Memory B cell (primary cell): ENCODE results near the gene BTBD9.

Experiments used
- ATAC-seq: fragments of 150-1000 bp; cut with Tn5 transposase; 2 replicates; pipeline ENCODE4 v1.10.0; 2021; ENCODE audit warnings: low read depth, mild to moderate bottlenecking, moderate library complexity
- DNase-seq, 2 donors: peaks; one replicate each; pipeline ENCODE4 v3.0.0; 2022; ENCODE audit warnings: low spot score in 2 of 2
- H3K27ac Mint-ChIP-seq: one replicate; pipeline ENCODE4 v1.8.0; 2022; ENCODE audit warnings: mild to moderate bottlenecking, moderate library complexity, mixed read lengths
- H3K27me3 Mint-ChIP-seq: one replicate; pipeline ENCODE4 v1.8.0; 2022; ENCODE audit warnings: mixed read lengths
- H3K36me3 Mint-ChIP-seq: one replicate; pipeline ENCODE4 v1.8.0; 2022; ENCODE audit warnings: mild to moderate bottlenecking, mixed read lengths
- H3K4me1 Mint-ChIP-seq: one replicate; pipeline ENCODE4 v1.8.0; 2022; ENCODE audit warnings: mixed read lengths
- H3K4me3 Mint-ChIP-seq: one replicate; pipeline ENCODE4 v1.8.0; 2022; ENCODE audit warnings: mild to moderate bottlenecking, moderate library complexity, mixed read lengths
- H3K9me3 Mint-ChIP-seq: one replicate; pipeline ENCODE4 v1.8.0; 2022; ENCODE audit warnings: mixed read lengths

The BTBD9 gene

DNA sequence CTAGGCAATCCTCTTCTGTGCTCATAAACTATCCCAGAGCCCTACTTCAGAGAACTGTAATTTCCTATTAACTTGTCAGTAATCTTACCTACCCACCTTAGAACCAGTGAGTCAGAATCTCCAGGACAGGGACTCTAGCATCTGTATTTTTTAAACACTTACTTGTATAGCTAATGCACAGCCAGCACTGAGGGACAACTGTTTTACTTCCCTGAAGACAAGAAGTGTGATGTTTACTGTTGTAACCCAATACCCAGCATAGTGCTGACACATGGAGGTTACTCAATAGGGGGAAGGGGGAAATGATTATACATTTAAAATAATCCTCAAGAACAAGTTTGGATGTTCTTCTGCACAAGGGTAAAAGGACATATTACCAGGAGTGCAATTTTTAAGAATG lies 130.8 kb downstream of the BTBD9 start:
- H3K27ac Mint-ChIP-seq: no peak overlapping the region
- DNase-seq (no peak), ATAC-seq (no peak)
- no peaks in the 10 kb centered on the region for H3K27me3 Mint-ChIP-seq
- H3K4me3 Mint-ChIP-seq: no peak overlapping the region
- no peaks in the 10 kb centered on the region for H3K9me3 Mint-ChIP-seq
- peaks cover 5% of the 10 kb centered on the region for H3K36me3 Mint-ChIP-seq
- peaks cover 6% of the 10 kb centered on the region for H3K4me1 Mint-ChIP-seq

DNA sequence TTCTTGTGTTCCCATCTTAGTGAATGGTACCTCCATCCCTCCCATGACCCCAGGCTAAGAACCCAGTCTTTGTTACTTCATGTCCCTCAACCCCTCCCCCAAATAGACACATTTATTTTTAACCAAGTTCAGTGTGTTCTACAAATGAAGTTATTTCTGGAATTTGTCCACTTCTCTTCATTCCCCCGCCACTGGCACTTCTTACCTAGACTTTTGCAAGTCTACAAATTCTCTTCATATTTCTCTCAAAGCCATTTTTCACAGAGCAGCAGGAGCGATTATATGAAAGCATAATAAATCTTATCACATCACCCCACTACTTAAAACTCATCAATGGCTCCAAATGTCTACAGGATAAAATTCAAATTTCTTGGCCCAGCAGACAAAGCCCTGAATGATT lies 131.4 kb downstream of the BTBD9 start:
- ATAC-seq (no peak), DNase-seq (no peak)
- no peaks in the 10 kb centered on the region for H3K27me3 Mint-ChIP-seq
- H3K4me1 Mint-ChIP-seq: peaks cover 6% of the 10 kb centered on the region
- no peaks in the 10 kb centered on the region for H3K9me3 Mint-ChIP-seq
- H3K27ac Mint-ChIP-seq: no peak overlapping the region
- H3K4me3 Mint-ChIP-seq: no peak overlapping the region
- peaks cover 4% of the 10 kb centered on the region for H3K36me3 Mint-ChIP-seq

DNA sequence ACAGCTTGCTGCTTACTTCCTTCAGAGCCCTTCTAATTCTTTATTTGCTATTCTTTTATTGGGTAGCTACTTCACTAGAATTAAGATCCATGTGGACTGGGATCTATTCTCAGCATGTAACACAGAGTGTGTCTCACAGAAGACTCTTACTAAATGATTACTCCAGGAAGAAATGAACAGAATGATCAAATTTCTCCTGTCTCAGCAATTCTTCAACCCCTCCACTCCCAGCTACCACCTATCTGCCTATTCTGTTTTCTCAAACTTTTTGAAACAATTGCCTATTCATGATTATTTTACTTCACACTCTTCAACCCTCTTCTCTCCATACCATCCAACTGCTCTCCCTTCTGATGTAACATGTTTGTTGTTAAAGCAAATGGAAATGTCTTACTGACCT lies 132.6 kb downstream of the BTBD9 start:
- Mint-ChIP-seq H3K4me1 (peaks cover 6% of the 10 kb centered on the region), H3K27ac (no peak overlapping the region), H3K36me3 (peaks cover 4% of the 10 kb centered on the region), H3K27me3 (no peaks in the 10 kb centered on the region), H3K9me3 (no peaks in the 10 kb centered on the region), H3K4me3 (no peak overlapping the region)
- no peak for DNase-seq
- ATAC-seq: no peak

DNA sequence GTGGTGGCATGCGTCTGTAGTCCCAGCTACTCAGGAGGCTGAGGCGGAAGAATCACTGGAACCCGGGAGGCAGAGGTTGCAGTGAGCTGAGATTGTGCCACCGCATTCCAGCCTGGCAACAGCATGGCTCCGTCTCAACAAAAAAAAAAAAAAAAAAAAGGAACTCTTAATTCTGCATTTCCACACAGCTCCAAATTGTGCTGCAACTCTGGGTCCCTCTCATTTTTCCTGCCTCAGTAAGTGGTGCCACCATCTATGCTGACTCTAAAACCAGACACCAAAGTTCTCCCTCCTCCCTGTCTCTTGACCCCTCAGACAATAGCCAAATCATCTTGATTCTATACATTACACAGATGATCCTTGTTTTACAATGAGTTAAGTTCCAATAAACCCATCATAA lies 133.9 kb downstream of the BTBD9 start:
- no peak overlapping the region for H3K27ac Mint-ChIP-seq
- peaks cover 4% of the 10 kb centered on the region for H3K36me3 Mint-ChIP-seq
- no peak for ATAC-seq
- H3K4me1 Mint-ChIP-seq: peaks cover 4% of the 10 kb centered on the region
- no peak overlapping the region for H3K4me3 Mint-ChIP-seq
- no peaks in the 10 kb centered on the region for H3K27me3 Mint-ChIP-seq
- no peaks in the 10 kb centered on the region for H3K9me3 Mint-ChIP-seq
- no peak for DNase-seq

DNA sequence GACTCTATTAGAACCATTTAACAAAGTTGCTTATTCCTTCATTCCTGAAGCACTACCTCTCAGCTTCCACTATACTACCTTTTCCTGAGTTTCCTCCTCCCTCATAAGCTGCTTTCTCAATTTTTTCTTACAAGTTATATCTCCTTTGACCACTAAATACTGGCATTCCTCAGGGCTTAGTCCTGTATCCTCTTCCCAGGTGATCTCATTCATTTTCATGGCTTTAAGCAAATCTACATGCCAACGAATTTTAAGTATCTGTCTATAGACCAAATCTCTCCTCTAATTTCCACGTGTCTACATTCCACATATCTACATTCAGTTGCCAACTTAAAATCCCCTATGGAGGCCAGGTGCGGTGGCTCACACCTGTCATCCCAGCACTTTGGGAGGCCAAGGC lies 134.7 kb downstream of the BTBD9 start:
- DNase-seq: no peak
- H3K27me3 Mint-ChIP-seq: no peaks in the 10 kb centered on the region
- no peak for ATAC-seq
- H3K4me1 Mint-ChIP-seq: peaks cover 2% of the 10 kb centered on the region
- no peak overlapping the region for H3K27ac Mint-ChIP-seq
- H3K9me3 Mint-ChIP-seq: no peaks in the 10 kb centered on the region
- no peak overlapping the region for H3K4me3 Mint-ChIP-seq
- peaks cover 1% of the 10 kb centered on the region for H3K36me3 Mint-ChIP-seq

DNA sequence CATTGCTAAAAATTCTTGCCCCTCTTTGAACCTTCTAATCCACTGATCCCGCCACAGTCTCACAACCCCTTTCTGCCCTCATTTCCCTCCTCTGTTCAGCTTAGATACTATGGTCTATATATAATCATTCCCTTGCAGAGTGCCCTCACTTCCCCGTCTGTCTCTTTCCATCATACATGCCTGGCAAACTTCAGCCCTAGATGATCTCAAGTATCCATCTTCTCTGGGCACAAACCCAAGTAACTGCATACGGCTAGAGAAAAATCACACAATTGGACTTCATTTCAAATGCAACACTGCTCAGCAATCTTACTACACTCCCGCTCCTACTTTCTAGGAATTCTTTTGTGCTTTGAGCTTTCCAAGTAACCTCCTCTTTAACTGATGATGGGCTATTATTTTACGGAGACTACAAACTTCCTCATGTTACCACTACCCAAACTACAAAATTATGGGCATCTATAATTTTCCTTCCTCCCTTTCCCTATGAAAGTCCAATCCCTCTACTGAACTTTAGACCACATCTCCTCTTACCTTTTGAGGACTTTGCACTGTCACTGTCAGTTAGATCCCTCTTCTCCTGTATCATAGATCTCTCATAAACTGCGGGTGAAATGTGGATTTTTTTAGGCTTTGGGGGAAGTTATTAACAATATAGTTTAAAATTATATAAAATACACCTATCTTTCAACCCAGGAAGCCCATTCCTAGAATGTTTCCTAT lies 135.6 kb downstream of the BTBD9 start:
- Mint-ChIP-seq H3K36me3 (no peaks in the 10 kb centered on the region), H3K4me3 (no peak overlapping the region), H3K4me1 (no peaks in the 10 kb centered on the region), H3K9me3 (no peaks in the 10 kb centered on the region), H3K27ac (no peak overlapping the region), H3K27me3 (no peaks in the 10 kb centered on the region)
- ATAC-seq (no peak), DNase-seq (no peak)

DNA sequence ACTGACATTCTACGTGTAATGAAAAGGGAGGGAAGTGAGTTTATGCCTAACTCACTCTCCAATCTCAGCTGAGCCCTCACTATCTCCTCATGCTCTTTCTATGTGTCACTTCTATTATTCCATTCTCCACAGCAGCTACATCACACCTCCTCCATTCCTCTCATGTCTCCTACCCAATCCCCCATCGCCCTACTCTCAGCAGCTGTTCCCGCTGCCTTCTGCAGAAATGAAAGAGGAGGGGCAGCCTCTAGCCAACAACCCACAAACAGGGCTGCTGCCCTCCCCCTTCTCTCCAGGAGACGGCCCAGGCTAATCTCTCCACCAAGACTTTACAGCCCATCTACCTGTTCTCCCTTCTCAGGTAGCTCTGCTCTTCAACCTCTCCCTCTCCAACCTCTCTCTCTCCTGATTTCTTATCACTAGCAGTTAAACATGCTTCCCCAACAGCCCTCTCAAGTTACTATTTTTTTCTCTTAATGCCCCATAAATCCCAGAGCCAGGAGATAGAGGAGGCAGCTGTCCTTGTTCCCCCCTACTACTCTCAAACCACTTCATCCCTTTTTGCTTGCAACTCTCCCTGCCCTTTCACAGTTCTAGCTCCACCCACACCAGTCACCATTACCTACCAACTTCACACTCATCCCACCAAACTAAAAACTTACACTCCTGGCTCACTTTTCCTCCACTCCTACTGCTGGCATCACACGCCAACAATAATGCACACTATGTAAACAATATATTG lies 136.5 kb downstream of the BTBD9 start:
- no peak overlapping the region for H3K27ac Mint-ChIP-seq
- no peaks in the 10 kb centered on the region for H3K4me1 Mint-ChIP-seq
- DNase-seq (no peak), ATAC-seq (no peak)
- no peaks in the 10 kb centered on the region for H3K9me3 Mint-ChIP-seq
- no peaks in the 10 kb centered on the region for H3K27me3 Mint-ChIP-seq
- no peaks in the 10 kb centered on the region for H3K36me3 Mint-ChIP-seq
- H3K4me3 Mint-ChIP-seq: no peak overlapping the region

DNA sequence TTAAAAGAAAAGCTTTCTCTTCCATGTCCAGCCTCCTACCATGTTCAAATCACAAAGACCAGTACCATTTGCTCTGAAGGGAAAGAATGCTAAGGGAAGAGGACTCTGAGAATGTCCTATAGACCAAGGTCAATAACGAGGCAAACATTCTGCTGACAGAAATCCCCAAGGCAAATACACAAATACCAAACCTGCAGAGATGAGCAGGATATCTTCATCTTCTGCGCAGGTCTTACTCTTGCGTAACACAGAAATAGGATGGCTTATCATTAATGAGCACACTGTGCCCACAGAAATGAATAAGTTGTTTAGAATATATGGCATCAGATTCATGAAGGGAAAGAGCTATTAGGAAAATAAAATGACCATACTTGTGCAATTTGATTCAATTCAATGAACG lies 137.3 kb downstream of the BTBD9 start:
- no peaks in the 10 kb centered on the region for H3K27me3 Mint-ChIP-seq
- ATAC-seq (no peak), DNase-seq (no peak)
- H3K36me3 Mint-ChIP-seq: no peaks in the 10 kb centered on the region
- no peak overlapping the region for H3K4me3 Mint-ChIP-seq
- no peaks in the 10 kb centered on the region for H3K4me1 Mint-ChIP-seq
- no peaks in the 10 kb centered on the region for H3K9me3 Mint-ChIP-seq
- no peak overlapping the region for H3K27ac Mint-ChIP-seq

DNA sequence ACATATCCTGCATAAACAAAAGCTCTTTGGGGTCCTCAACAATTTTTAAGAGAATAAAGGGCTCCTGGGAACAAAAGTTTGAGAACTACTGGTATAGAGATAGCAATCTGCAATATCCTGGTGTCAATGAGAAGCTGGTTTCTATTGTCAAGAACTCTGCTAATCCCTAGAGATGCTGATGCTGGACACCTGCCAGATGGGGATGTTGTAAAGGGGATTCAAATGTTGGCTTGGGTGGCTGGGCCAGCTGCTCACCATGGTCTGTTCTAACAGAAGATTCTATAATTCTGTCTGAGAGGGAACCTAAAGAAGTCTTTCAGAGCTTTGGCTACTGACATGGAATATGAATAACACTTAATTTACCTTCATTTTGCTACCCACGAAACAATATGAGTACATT lies 137.8 kb downstream of the BTBD9 start:
- H3K9me3 Mint-ChIP-seq: no peaks in the 10 kb centered on the region
- H3K36me3 Mint-ChIP-seq: no peaks in the 10 kb centered on the region
- no peak overlapping the region for H3K27ac Mint-ChIP-seq
- no peaks in the 10 kb centered on the region for H3K27me3 Mint-ChIP-seq
- no peaks in the 10 kb centered on the region for H3K4me1 Mint-ChIP-seq
- H3K4me3 Mint-ChIP-seq: no peak overlapping the region
- DNase-seq (no peak), ATAC-seq (no peak)

DNA sequence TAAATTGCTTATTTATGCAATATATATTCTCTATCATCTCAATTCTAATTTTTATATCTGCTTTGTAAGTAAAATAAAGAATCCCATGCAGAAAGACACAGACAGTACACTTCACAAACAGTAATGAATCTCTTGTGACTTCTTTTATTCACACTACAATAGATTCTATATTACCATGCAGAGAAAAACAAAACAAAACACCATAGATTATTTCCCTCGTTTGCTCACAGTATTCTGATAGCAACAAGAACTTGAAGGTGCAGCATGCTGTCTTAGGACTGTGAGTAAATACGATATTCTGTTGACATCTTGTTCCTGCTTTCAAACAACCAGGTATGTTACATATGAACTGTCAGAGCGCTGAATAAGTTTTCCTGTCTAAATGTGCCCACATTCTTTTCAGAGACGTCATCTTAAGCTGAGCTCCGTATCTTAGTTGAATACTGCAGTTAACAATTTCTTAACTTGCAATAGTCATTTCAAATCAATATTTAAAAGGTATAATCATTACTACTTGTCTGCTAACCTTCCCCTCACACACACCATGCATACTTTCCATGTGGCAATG lies 140.1 kb downstream of the BTBD9 start:
- no peak overlapping the region for H3K27ac Mint-ChIP-seq

DNA sequence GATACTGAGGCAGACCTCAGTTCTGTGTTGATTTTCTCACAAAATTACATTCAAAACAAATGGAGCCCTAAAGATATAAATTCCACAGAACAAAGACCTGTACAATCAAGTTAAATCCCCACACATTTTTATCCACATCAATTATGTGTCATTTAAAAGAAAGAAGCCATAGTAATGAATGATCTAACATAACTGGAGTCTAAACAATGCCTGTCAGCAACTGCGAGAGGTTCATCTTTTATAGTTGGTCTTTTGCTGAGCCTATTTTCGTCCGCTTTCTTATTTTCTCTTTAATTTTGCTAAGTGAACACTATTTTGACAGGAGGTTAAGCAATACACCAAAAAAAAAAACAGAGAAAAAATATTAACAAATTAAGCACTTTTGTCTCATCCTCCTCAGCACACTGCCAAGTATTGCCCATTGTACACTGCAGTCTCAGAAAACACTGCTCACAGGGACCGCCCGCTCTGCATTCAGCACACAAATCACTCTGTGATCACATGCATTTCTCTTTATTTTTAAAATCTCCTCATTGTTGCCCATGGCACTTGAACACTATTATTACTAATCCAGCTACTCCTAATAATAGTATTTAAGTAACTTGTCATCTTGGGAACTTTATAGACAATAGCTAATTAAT lies 140.8 kb downstream of the BTBD9 start:
- no peaks in the 10 kb centered on the region for H3K27me3 Mint-ChIP-seq
- DNase-seq (no peak), ATAC-seq (no peak)
- peaks cover 8% of the 10 kb centered on the region for H3K4me1 Mint-ChIP-seq
- H3K27ac Mint-ChIP-seq: no peak overlapping the region
- H3K36me3 Mint-ChIP-seq: no peaks in the 10 kb centered on the region
- no peaks in the 10 kb centered on the region for H3K9me3 Mint-ChIP-seq
- H3K4me3 Mint-ChIP-seq: no peak overlapping the region

More for the DNA sequence above, 140.1 kb downstream of the BTBD9 start:
- no peak overlapping the region for H3K4me3 Mint-ChIP-seq
- no peaks in the 10 kb centered on the region for H3K27me3 Mint-ChIP-seq
- H3K36me3 Mint-ChIP-seq: no peaks in the 10 kb centered on the region
- H3K4me1 Mint-ChIP-seq: peaks cover 8% of the 10 kb centered on the region
- ATAC-seq (no peak), DNase-seq (no peak)
- H3K9me3 Mint-ChIP-seq: no peaks in the 10 kb centered on the region

DNA sequence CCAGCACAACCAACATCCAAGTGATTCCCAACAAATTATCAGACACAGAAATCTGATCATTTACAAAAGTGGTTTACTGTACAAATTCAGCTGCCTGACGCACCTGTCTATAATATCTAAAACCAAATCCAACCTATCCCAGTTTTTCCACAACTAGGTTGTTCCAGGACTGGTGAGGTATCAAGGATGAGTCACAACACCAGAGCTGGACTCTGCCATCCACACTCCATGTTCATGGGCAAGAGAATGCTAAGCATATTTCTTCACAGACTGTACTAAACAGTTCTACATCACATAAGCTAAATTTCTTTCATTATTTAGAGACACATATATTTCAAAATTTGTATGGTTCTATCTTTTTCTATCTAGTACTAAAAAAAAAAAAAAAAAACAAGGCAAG lies 141.6 kb downstream of the BTBD9 start:
- DNase-seq (no peak), ATAC-seq (no peak)
- H3K27me3 Mint-ChIP-seq: no peaks in the 10 kb centered on the region
- H3K27ac Mint-ChIP-seq: no peak overlapping the region
- H3K4me3 Mint-ChIP-seq: no peak overlapping the region
- no peaks in the 10 kb centered on the region for H3K36me3 Mint-ChIP-seq
- H3K9me3 Mint-ChIP-seq: no peaks in the 10 kb centered on the region
- peaks cover 10% of the 10 kb centered on the region for H3K4me1 Mint-ChIP-seq

DNA sequence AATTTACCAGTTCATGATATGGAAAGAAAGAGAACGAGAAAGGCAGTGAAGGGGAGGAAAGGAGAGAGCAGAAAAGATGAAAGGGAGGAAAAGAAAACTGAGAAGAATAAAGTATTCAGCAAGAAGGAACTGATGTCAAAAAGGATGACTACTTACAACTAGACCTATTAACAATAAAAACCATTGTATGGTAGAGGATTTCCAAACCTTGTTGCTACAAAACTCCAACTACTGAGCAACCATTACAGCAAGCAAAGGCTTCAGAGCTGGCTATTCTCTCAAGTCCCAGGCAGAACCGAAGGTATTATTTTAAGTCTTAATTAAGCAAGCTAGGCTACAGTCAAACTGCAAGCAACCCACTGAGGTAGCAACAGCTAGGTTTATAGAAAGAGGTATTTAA lies 142.2 kb downstream of the BTBD9 start:
- H3K27me3 Mint-ChIP-seq: no peaks in the 10 kb centered on the region
- peaks cover 10% of the 10 kb centered on the region for H3K4me1 Mint-ChIP-seq
- no peak for DNase-seq
- H3K36me3 Mint-ChIP-seq: no peaks in the 10 kb centered on the region
- no peaks in the 10 kb centered on the region for H3K9me3 Mint-ChIP-seq
- H3K4me3 Mint-ChIP-seq: no peak overlapping the region
- ATAC-seq: no peak
- H3K27ac Mint-ChIP-seq: no peak overlapping the region

DNA sequence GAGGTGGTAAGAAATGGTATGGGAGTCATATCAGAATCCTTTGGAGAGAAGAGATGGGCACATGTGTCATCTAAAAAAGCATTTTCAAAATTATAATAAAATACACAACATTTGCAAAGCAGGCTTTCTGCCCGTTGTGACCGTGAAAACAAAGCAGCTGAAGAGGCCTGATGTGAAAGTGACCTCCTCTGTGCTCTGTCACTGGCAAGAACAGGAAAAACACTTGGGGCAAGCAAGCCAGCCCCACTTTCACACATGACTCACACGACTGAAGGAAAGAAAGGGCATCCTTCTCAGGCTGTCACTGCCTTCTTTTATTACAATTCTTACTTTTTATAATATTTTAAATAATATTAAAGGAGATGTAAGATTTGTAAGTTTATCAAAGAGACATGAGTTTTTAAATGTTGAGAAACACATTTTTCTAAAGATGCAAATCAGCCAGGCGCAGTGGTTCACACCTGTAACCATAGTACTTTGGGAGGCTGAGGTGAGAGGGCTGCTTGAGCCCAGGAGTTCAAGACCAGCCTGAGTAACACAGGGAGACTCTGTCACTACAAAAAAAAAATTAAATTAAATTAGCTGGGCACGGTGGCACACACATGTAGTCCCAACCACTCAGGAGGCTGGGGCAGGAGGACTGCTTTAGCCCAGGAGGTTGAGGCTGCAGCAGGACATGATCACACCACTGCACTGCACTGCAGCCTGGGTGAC lies 143.7 kb downstream of the BTBD9 start:
- Mint-ChIP-seq H3K27me3 (no peaks in the 10 kb centered on the region), H3K27ac (peak overlapping the region; percentile 65), H3K4me3 (no peak overlapping the region), H3K36me3 (no peaks in the 10 kb centered on the region), H3K4me1 (peaks cover 10% of the 10 kb centered on the region), H3K9me3 (no peaks in the 10 kb centered on the region)
- DNase-seq (no peak), ATAC-seq (no peak)
